DOHH2 (cell line): ENCODE measurements around the gene LDHAL6A.

Experiments
- H3F3A ChIP-seq: fragments of 200-600 bp; sonication (generic), shearing (Covaris generic); 2 replicates; pipeline ENCODE4 v1.6.0; 2016; ENCODE audit warnings: antibody characterized with exemption, mild to moderate bottlenecking; ENCODE audit not compliant: control insufficient read depth, insufficient read depth
- H3K27ac ChIP-seq: fragments of 200-600 bp; sonication (generic); 2 replicates; pipeline ENCODE4 v1.5.1; 2014; ENCODE audit warnings: low read depth, mild to moderate bottlenecking, low read length, moderate library complexity
- H3K27me3 ChIP-seq: fragments of 200-600 bp; sonication (generic); 2 replicates; pipeline ENCODE4 v1.6.1; 2014; ENCODE audit warnings: mild to moderate bottlenecking, low read length, mixed read lengths; ENCODE audit not compliant: control insufficient read depth
- H3K36me3 ChIP-seq: fragments of 200-600 bp; sonication (generic); 2 replicates; pipeline ENCODE4 v1.6.1; 2014; ENCODE audit warnings: mild to moderate bottlenecking, low read length, moderate library complexity, mixed read lengths; ENCODE audit not compliant: control insufficient read depth
- H3K4me1 ChIP-seq: fragments of 200-600 bp; sonication (generic); 2 replicates; pipeline ENCODE4 v1.6.1; 2014; ENCODE audit warnings: mild to moderate bottlenecking, low read length, mixed read lengths; ENCODE audit not compliant: control insufficient read depth
- H3K4me2 ChIP-seq: fragments of 200-600 bp; sonication (generic); 2 replicates; pipeline ENCODE4 v1.6.0; 2014; ENCODE audit warnings: mild to moderate bottlenecking, low read length, moderate library complexity
- H3K4me3 ChIP-seq: fragments of 200-600 bp; sonication (generic); 2 replicates; pipeline ENCODE4 v1.5.1; 2014; ENCODE audit warnings: mild to moderate bottlenecking, low read length, mixed read lengths
- H3K79me2 ChIP-seq: fragments of 200-600 bp; sonication (generic); 2 replicates; pipeline ENCODE4 v1.6.1; 2014; ENCODE audit warnings: mild to moderate bottlenecking, low read length, mixed read lengths; ENCODE audit not compliant: control insufficient read depth
- H3K9me2 ChIP-seq: fragments of 200-600 bp; sonication (generic); replicated peaks from 2 replicates; pipeline ENCODE4 v1.6.1; 2014; ENCODE audit warnings: mild to moderate bottlenecking, low read length, mixed read lengths; ENCODE audit not compliant: control insufficient read depth
- H3K9me3 ChIP-seq: fragments of 200-600 bp; sonication (generic); 2 replicates; pipeline ENCODE4 v1.6.1; 2014; ENCODE audit warnings: antibody characterized with exemption, low read length, mixed read lengths; ENCODE audit not compliant: control insufficient read depth, insufficient read depth
- H4K20me1 ChIP-seq: fragments of 200-600 bp; sonication (generic); 2 replicates; pipeline ENCODE4 v1.6.0; 2014; ENCODE audit warnings: low read depth, mild to moderate bottlenecking, antibody characterized with exemption, low read length, moderate library complexity; ENCODE audit not compliant: control insufficient read depth, insufficient read depth
- EZH2phosphoT487 ChIP-seq: fragments of 200-600 bp; sonication (generic); IDR thresholded peaks from 2 replicates; pipeline ENCODE4 v1.6.1; 2017; ENCODE audit warnings: borderline replicate concordance, mild to moderate bottlenecking, antibody characterized with exemption, low read length, moderate library complexity, mixed read lengths
- TF ChIP-seq, protein P1 (sequence below): fragments of 200-600 bp; sonication (generic); IDR thresholded peaks from one replicate; pipeline ENCODE4 v1.5.1; 2014; ENCODE audit warnings: antibody characterized with exemption, mild to moderate bottlenecking, low read depth, low read length; ENCODE audit not compliant: poor library complexity, severe bottlenecking

Gene LDHAL6A

DNA sequence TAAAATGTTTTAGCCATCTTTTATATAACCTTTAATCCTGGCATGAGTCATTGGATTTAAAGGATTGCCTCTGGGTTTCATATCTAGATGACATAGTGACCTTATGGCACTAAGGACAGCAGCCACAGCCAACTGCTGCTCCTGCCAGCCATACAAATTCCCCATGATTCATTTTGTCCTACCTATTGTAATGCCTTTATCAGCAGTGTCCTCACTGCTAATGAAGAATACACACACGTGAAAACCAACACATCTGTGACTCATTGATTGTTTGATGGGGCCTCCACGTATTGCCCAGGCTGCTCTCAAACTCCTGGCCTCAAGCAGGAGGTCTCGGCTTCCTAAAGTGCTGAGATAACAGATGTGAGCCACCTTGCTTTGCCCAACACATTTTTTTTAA lies 1.8 kb downstream of the LDHAL6A start:
- H3K27ac ChIP-seq, result no peak overlapping the region

DNA sequence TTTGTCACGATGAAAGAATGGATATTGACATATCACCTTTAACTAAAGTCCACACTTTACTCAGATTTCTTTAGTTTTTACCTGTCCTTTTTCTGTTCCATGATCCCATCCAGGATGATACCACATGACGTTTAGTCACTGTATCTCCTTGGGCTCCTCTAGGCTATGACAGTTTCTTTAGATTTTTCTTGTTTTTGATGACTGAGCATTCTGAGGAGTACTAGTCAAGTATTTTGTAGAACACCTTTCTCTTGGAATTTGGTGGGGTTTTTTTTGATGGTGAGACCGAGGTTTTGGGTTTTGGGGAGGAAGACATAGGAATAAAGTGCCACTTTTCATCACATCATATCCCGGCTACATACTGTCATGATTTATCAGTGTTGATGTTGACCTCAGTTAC lies 4.0 kb downstream of the LDHAL6A start:
- H3K4me1 ChIP-seq, result no peaks in the 10 kb centered on the region
- no peaks in the 10 kb centered on the region for H3K9me2 ChIP-seq
- no peaks in the 10 kb centered on the region for H3F3A ChIP-seq
- H3K4me3 ChIP-seq, result no peak overlapping the region
- H3K9me3 ChIP-seq, result no peaks in the 10 kb centered on the region
- H3K27me3 ChIP-seq, result no peaks in the 10 kb centered on the region
- H3K27ac ChIP-seq, result no peak overlapping the region
- H3K36me3 ChIP-seq, result no peaks in the 10 kb centered on the region
- H3K4me2 ChIP-seq, result no peak overlapping the region
- no peaks in the 10 kb centered on the region for H4K20me1 ChIP-seq
- H3K79me2 ChIP-seq, result no peaks in the 10 kb centered on the region
- TF ChIP-seq, protein P1, sequence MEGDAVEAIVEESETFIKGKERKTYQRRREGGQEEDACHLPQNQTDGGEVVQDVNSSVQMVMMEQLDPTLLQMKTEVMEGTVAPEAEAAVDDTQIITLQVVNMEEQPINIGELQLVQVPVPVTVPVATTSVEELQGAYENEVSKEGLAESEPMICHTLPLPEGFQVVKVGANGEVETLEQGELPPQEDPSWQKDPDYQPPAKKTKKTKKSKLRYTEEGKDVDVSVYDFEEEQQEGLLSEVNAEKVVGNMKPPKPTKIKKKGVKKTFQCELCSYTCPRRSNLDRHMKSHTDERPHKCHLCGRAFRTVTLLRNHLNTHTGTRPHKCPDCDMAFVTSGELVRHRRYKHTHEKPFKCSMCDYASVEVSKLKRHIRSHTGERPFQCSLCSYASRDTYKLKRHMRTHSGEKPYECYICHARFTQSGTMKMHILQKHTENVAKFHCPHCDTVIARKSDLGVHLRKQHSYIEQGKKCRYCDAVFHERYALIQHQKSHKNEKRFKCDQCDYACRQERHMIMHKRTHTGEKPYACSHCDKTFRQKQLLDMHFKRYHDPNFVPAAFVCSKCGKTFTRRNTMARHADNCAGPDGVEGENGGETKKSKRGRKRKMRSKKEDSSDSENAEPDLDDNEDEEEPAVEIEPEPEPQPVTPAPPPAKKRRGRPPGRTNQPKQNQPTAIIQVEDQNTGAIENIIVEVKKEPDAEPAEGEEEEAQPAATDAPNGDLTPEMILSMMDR, result no peak
- TF ChIP-seq EZH2phosphoT487, result no peak

More for the DNA sequence above, 1.8 kb downstream of the LDHAL6A start:
- Histone ChIP-seq H4K20me1 (no peaks in the 10 kb centered on the region), H3K9me3 (no peaks in the 10 kb centered on the region), H3K4me2 (no peak overlapping the region), H3K36me3 (no peaks in the 10 kb centered on the region), H3K79me2 (no peaks in the 10 kb centered on the region), H3F3A (no peaks in the 10 kb centered on the region), H3K27me3 (no peaks in the 10 kb centered on the region), H3K4me1 (no peaks in the 10 kb centered on the region), H3K9me2 (no peaks in the 10 kb centered on the region), H3K4me3 (no peak overlapping the region)
- TF ChIP-seq, protein P1, result no peak
- no peak for TF ChIP-seq EZH2phosphoT487

DNA sequence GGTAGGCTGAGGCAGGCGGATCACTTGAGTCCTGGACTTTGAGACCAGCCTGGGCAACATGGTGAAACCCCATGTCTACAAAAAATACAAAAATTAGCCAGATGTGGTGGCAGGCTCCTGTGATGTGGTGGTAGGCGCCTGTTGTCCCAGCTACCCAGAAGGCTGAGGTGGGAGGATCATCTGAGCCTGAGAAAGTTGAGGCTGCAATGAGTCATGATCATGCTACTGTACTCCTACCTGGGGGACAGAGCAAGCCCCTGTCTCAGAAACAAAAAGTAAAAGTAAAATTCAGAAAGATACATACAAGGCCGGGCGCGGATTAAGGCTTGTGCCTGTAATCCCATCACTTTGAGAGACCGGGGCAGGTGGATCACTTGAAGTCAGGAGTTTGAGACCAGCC lies 6.3 kb downstream of the LDHAL6A start:
- H3K9me2 ChIP-seq, result no peaks in the 10 kb centered on the region
- TF ChIP-seq, protein P1, result no peak
- TF ChIP-seq EZH2phosphoT487, result no peak
- H3K4me1 ChIP-seq, result no peaks in the 10 kb centered on the region
- no peaks in the 10 kb centered on the region for H3K36me3 ChIP-seq
- H3K27me3 ChIP-seq, result no peaks in the 10 kb centered on the region
- H3F3A ChIP-seq, result no peaks in the 10 kb centered on the region
- no peaks in the 10 kb centered on the region for H3K9me3 ChIP-seq
- H3K4me3 ChIP-seq, result no peak overlapping the region
- no peaks in the 10 kb centered on the region for H3K79me2 ChIP-seq
- no peak overlapping the region for H3K27ac ChIP-seq
- H3K4me2 ChIP-seq, result no peak overlapping the region
- H4K20me1 ChIP-seq, result no peaks in the 10 kb centered on the region

DNA sequence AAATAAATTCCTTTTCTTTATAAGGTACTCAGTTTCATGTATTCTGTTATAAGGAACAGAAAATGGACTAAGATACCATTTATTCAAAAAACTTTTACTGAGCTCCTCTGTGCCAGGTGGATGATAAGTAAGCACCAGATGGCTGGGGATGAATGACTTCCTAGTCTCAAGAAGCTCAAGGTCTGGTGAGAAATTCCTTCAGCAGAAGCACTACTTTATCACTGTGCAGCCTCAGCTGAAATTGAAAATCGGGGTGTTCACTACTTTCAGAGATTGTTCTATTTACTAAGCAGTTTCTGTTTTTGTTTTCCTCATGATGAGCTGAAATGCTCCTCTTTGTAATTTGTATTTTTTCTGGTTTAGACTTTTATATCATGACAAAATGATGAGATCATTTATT lies 7.8 kb downstream of the LDHAL6A start:
- no peaks in the 10 kb centered on the region for H3F3A ChIP-seq
- H3K4me3 ChIP-seq, result no peak overlapping the region
- H3K9me3 ChIP-seq, result no peaks in the 10 kb centered on the region
- H3K27me3 ChIP-seq, result no peaks in the 10 kb centered on the region
- no peaks in the 10 kb centered on the region for H3K36me3 ChIP-seq
- H3K9me2 ChIP-seq, result no peaks in the 10 kb centered on the region
- no peaks in the 10 kb centered on the region for H4K20me1 ChIP-seq
- no peaks in the 10 kb centered on the region for H3K4me1 ChIP-seq
- H3K79me2 ChIP-seq, result no peaks in the 10 kb centered on the region
- TF ChIP-seq, protein P1, result no peak
- TF ChIP-seq EZH2phosphoT487, result no peak
- H3K4me2 ChIP-seq, result no peak overlapping the region
- no peak overlapping the region for H3K27ac ChIP-seq
